SK-N-MC (cell line): Measurements from ENCODE around the gene COL21A1.
"Not testable (repeated sequence)": the region's sequence is repeated elsewhere in the genome, so short reads cannot be mapped to it uniquely, and the experiment has no call there.

Experiments
- EZH2 ChIP-seq: fragments of 200-600 bp; sonication (generic); IDR thresholded peaks from one replicate; pipeline ENCODE4 v1.6.1; 2017; ENCODE audit warnings: antibody characterized with exemption
- POLR2AphosphoS5 ChIP-seq: IDR thresholded peaks from 2 replicates; pipeline ENCODE4 v1.6.1; 2012; ENCODE audit warnings: mild to moderate bottlenecking, low read depth, low read length, borderline replicate concordance

DNA sequence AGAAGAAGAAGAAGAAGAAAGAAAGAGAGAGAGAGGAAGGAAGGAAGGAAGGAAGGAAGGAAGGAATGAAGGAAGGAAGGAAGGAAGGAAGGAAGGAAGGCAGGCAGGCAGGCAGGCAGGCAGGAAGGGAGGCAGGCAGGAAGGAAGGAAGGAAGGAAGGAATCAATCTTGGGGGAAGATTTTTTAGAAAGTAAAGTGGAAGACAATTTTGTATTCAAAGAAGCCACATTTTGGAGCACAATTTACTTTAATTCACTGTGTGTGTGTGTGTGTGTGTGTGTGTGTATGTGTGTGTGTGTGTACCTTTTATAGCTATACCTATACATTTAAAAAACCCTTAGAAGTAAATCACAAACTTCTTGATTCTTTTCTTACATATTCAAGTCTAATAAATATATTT, 13.2 kb upstream of the COL21A1 start:
- TF ChIP-seq EZH2: not testable (repeated sequence)
- peak; percentile 65; the same call in 1 of the 2 replicates for TF ChIP-seq POLR2AphosphoS5
